ENCODE data around the gene HIGD1A. TPM values are rescaled to one million over a fixed set of nuclear protein-coding genes. Genes with fewer than 3 reads are reported as not detected.

The HIGD1A gene
- polyA plus RNA-seq, 1 of the 3 experiments (the other 2 are of a cell fraction), result 72.1 TPM

- Histone ChIP-seq H3K4me2 (no peak overlapping the region), H3K9me2 (no peaks in the 10 kb centered on the region), H3K27me3 (ENCODE audit: insufficient read depth) (no peaks in the 10 kb centered on the region), H3K9ac (no peak overlapping the region), H2AFZ (ENCODE audit: low read depth) (no peak overlapping the region), H3K4me3 (ENCODE audit: low read depth in 2 of 2, low read length in 1 of 2) (no peak overlapping the region), H3F3A (replicated peaks; ENCODE audit: insufficient read depth) (no peaks in the 10 kb centered on the region), H3K79me2 (ENCODE audit: insufficient read depth) (no peaks in the 10 kb centered on the region), H3K9me3 (no peaks in the 10 kb centered on the region), H3K4me1 (ENCODE audit: control insufficient read depth in 1 of 2, insufficient read depth in 2 of 2, low read depth in 1 of 2, low read length in 1 of 2) (no peaks in the 10 kb centered on the region), H4K20me1 (ENCODE audit: insufficient read depth) (no peaks in the 10 kb centered on the region), H3K36me3 (replicated peaks in 1 of 2; ENCODE audit: control insufficient read depth in 1 of 2, insufficient read depth in 2 of 2, low read length in 1 of 2) (no peaks in the 10 kb centered on the region), H3K27ac (ENCODE audit: low read depth in 2 of 2, low read length in 1 of 2) (no peak overlapping the region)
- 80% methylated on average over 10 of the region's 10 CpGs for WGBS (ENCODE audit: low lambda C conversion rate)
- POLR2A ChIA-PET, result no interaction called here
- DNase-seq, result no peak
- TF ChIP-seq CTCF (IDR thresholded peaks at IDR 0.05), result peak; percentile 36
- TF ChIP-seq FOXM1 (IDR thresholded peaks at IDR 0.05; ENCODE audit: low read depth), result no peak
- TF ChIP-seq USF2 (IDR thresholded peaks at IDR 0.05; ENCODE audit: borderline replicate concordance, low read depth, low read length), result no peak
- TF ChIP-seq EP300 (IDR thresholded peaks at IDR 0.05; ENCODE audit: borderline replicate concordance in 1 of 2, low read depth in 1 of 2, low read length in 1 of 2), result no peak
- no peak for TF ChIP-seq FOSL2 (IDR thresholded peaks at IDR 0.05; ENCODE audit: borderline replicate concordance, low read depth)
- peak; percentile 30; the same call in 1 of the 2 replicates for TF ChIP-seq RAD21 (IDR thresholded peaks at IDR 0.05; ENCODE audit: low read length)
- TF ChIP-seq PBX3 (IDR thresholded peaks at IDR 0.05), result no peak
- CTCF ChIA-PET, result interaction anchor here (0.8 to 1.5 kb wide), 5 partner anchors 10 to 502 kb away, joined by 3 to 4 read pairs (median 4); no protein-coding TSS in a partner anchor
These were observed 54.5 kb downstream of the HIGD1A start for GRCh38 chr3:42749753-42750231.

- 78% methylated on average over 9 of the region's 10 CpGs for WGBS (ENCODE audit: low lambda C conversion rate)
- no peak for TF ChIP-seq SIN3A (IDR thresholded peaks at IDR 0.05; ENCODE audit: borderline replicate concordance, low read depth, low read length)
- no peak for TF ChIP-seq MXI1 (IDR thresholded peaks at IDR 0.05; ENCODE audit: low read depth, low read length)
- TF ChIP-seq RAD21 (IDR thresholded peaks at IDR 0.05; ENCODE audit: low read length), result no peak
- TF ChIP-seq RXRA (IDR thresholded peaks at IDR 0.05; ENCODE audit: borderline replicate concordance, low read depth), result no peak
- TF ChIP-seq GATA2 (CRISPR knock-in tag; IDR thresholded peaks at IDR 0.05), result no peak
- TF ChIP-seq RFX5 (IDR thresholded peaks at IDR 0.05; ENCODE audit: low read length), result no peak
- no peak for TF ChIP-seq TAF1 (IDR thresholded peaks at IDR 0.05; ENCODE audit: borderline replicate concordance, low read depth, low read length)
- TF ChIP-seq TEAD4 (IDR thresholded peaks at IDR 0.05; ENCODE audit: borderline replicate concordance, insufficient read depth), result no peak
- no peak for TF ChIP-seq GABPA (IDR thresholded peaks at IDR 0.05; ENCODE audit: low read depth)
- TF ChIP-seq SMC3 (IDR thresholded peaks at IDR 0.05; ENCODE audit: low read depth, low read length), result no peak
- TF ChIP-seq RCOR1 (IDR thresholded peaks at IDR 0.05; ENCODE audit: low read length), result no peak
- no peak for TF ChIP-seq USF2 (IDR thresholded peaks at IDR 0.05; ENCODE audit: borderline replicate concordance, low read depth, low read length)
These were observed 55.1 kb downstream of the HIGD1A start for GRCh38 chr3:42749025-42749752.

More at GRCh38 chr3:42749025-42749752, 55.1 kb downstream of the HIGD1A start:
- H3K4me1 ChIP-seq (ENCODE audit: control insufficient read depth in 1 of 2, insufficient read depth in 2 of 2, low read depth in 1 of 2, low read length in 1 of 2), result no peaks in the 10 kb centered on the region
- H2AFZ ChIP-seq (ENCODE audit: low read depth), result no peak overlapping the region
- no peak overlapping the region for H3K27ac ChIP-seq (ENCODE audit: low read depth in 2 of 2, low read length in 1 of 2)
- H4K20me1 ChIP-seq (ENCODE audit: insufficient read depth), result no peaks in the 10 kb centered on the region
- CTCF ChIA-PET, result interaction anchor here (1.3 to 11.4 kb wide), 4 partner anchors 6 to 94 kb away, joined by 3 to 92 read pairs (median 4); no protein-coding TSS in a partner anchor
- H3F3A ChIP-seq (replicated peaks; ENCODE audit: insufficient read depth), result no peaks in the 10 kb centered on the region
- POLR2A ChIA-PET, result no interaction called here
- H3K79me2 ChIP-seq (ENCODE audit: insufficient read depth), result no peaks in the 10 kb centered on the region
- H3K9me3 ChIP-seq, result no peaks in the 10 kb centered on the region
- no peak overlapping the region for H3K9ac ChIP-seq
- H3K9me2 ChIP-seq, result no peaks in the 10 kb centered on the region
- H3K4me2 ChIP-seq, result no peak overlapping the region
- H3K27me3 ChIP-seq (ENCODE audit: insufficient read depth), result no peaks in the 10 kb centered on the region
- no peak for DNase-seq
- no peak overlapping the region for H3K4me3 ChIP-seq (ENCODE audit: low read depth in 2 of 2, low read length in 1 of 2)
- no peaks in the 10 kb centered on the region for H3K36me3 ChIP-seq (replicated peaks in 1 of 2; ENCODE audit: control insufficient read depth in 1 of 2, insufficient read depth in 2 of 2, low read length in 1 of 2)

Measured in SK-N-SH (cell line).